GM23338 (cell line): ENCODE data around the gene TOX2.

Experiments used
- CREB1 ChIP-seq: fragments of 250-450 bp; sonication (Bioruptor Pico); IDR thresholded peaks from 2 replicates; pipeline ENCODE4 v1.5.0; 2020; ENCODE audit warnings: low read depth, mild to moderate bottlenecking, moderate library complexity
- CTCF ChIP-seq, 2 experiments: fragments of 200-600 bp in 1 of 2; sonication (generic) in 1 of 2; conservative IDR thresholded peaks; 2 replicates each; pipeline versions ENCODE4 v1.5.1 to v1.6.1; 2016 to 2017; ENCODE audit warnings: antibody characterized with exemption in 2 of 2, low read depth in 2 of 2, mild to moderate bottlenecking in 2 of 2, moderate library complexity in 1 of 2
- EZH2phosphoT487 ChIP-seq: fragments of 200-600 bp; sonication (generic); IDR thresholded peaks from one replicate; pipeline ENCODE4 v1.8.1; 2018; ENCODE audit warnings: antibody characterized with exemption; ENCODE audit not compliant: unreplicated experiment
- NANOG ChIP-seq: IDR thresholded peaks from 2 replicates; pipeline ENCODE4 v1.6.1; 2016; ENCODE audit warnings: antibody characterized with exemption, borderline replicate concordance
- POLR2AphosphoS5 ChIP-seq: IDR thresholded peaks from 2 replicates; pipeline ENCODE4 v1.6.1; 2016; ENCODE audit warnings: antibody characterized with exemption, low read depth

- TF ChIP-seq CTCF (conservative IDR thresholded peaks at IDR 0.05; ENCODE audit: low read depth in 2 of 2) = no peak
- no peak for TF ChIP-seq POLR2AphosphoS5
- no peak for TF ChIP-seq NANOG
- no peak for TF ChIP-seq EZH2phosphoT487
- no peak for TF ChIP-seq CREB1 (CRISPR knock-in tag)
Measured at GRCh38 chr20:43963233-43963632, 48.6 kb downstream of the TOX2 start.
